ENCODE measurements around the gene SLC48A1.

Gene SLC48A1

GRCh38 chr12:47795814-47796411, 22.9 kb downstream of the SLC48A1 start:
- Mint-ChIP-seq H3K4me1 (ENCODE audit: low read depth) (peaks cover 19% of the 10 kb centered on the region), H3K4me3 (no peak overlapping the region), H3K9me3 (no peaks in the 10 kb centered on the region), H3K27me3 (ENCODE audit: low read depth) (no peaks in the 10 kb centered on the region), H3K27ac (no peak overlapping the region), H3K36me3 (ENCODE audit: low read depth) (peaks cover 35% of the 10 kb centered on the region)

GRCh38 chr12:47797441-47797840, 24.4 kb downstream of the SLC48A1 start:
- Mint-ChIP-seq H3K4me3 (no peak overlapping the region), H3K36me3 (ENCODE audit: low read depth) (peaks cover 34% of the 10 kb centered on the region), H3K4me1 (ENCODE audit: low read depth) (peaks cover 31% of the 10 kb centered on the region), H3K27ac (peak overlapping the region; percentile 79), H3K27me3 (ENCODE audit: low read depth) (no peaks in the 10 kb centered on the region), H3K9me3 (no peaks in the 10 kb centered on the region)

- H3K4me3 Mint-ChIP-seq = no peak overlapping the region
- H3K9me3 Mint-ChIP-seq = no peaks in the 10 kb centered on the region
- H3K27ac Mint-ChIP-seq = no peak overlapping the region
- peaks cover 30% of the 10 kb centered on the region for H3K36me3 Mint-ChIP-seq (ENCODE audit: low read depth)
- no peaks in the 10 kb centered on the region for H3K27me3 Mint-ChIP-seq (ENCODE audit: low read depth)
- peaks cover 41% of the 10 kb centered on the region for H3K4me1 Mint-ChIP-seq (ENCODE audit: low read depth)
Measured at GRCh38 chr12:47798382-47798948, 25.4 kb downstream of the SLC48A1 start.

- H3K4me3 Mint-ChIP-seq = no peak overlapping the region
- no peaks in the 10 kb centered on the region for H3K9me3 Mint-ChIP-seq
- H3K27ac Mint-ChIP-seq = peak overlapping the region; percentile 49
- H3K27me3 Mint-ChIP-seq (ENCODE audit: low read depth) = no peaks in the 10 kb centered on the region
- H3K4me1 Mint-ChIP-seq (ENCODE audit: low read depth) = peaks cover 47% of the 10 kb centered on the region
- peaks cover 27% of the 10 kb centered on the region for H3K36me3 Mint-ChIP-seq (ENCODE audit: low read depth)
Measured at GRCh38 chr12:47799357-47799955, 26.4 kb downstream of the SLC48A1 start.

- H3K36me3 Mint-ChIP-seq (ENCODE audit: low read depth) = peaks cover 36% of the 10 kb centered on the region
- no peak overlapping the region for H3K4me3 Mint-ChIP-seq
- peak overlapping the region; percentile 74 for H3K27ac Mint-ChIP-seq
- H3K9me3 Mint-ChIP-seq = no peaks in the 10 kb centered on the region
- peaks cover 59% of the 10 kb centered on the region for H3K4me1 Mint-ChIP-seq (ENCODE audit: low read depth)
- no peaks in the 10 kb centered on the region for H3K27me3 Mint-ChIP-seq (ENCODE audit: low read depth)
Measured at GRCh38 chr12:47800582-47800981, 27.5 kb downstream of the SLC48A1 start.

- H3K27me3 Mint-ChIP-seq (ENCODE audit: low read depth) = no peaks in the 10 kb centered on the region
- H3K36me3 Mint-ChIP-seq (ENCODE audit: low read depth) = peaks cover 35% of the 10 kb centered on the region
- H3K4me3 Mint-ChIP-seq = no peak overlapping the region
- H3K9me3 Mint-ChIP-seq = no peaks in the 10 kb centered on the region
- H3K27ac Mint-ChIP-seq = peak overlapping the region; percentile 74
- peaks cover 66% of the 10 kb centered on the region for H3K4me1 Mint-ChIP-seq (ENCODE audit: low read depth)
Measured at GRCh38 chr12:47801170-47801903, 28.3 kb downstream of the SLC48A1 start.

GRCh38 chr12:47801904-47802246, 28.8 kb downstream of the SLC48A1 start:
- Mint-ChIP-seq H3K27ac (peak overlapping the region; percentile 83), H3K9me3 (no peaks in the 10 kb centered on the region), H3K4me3 (peak overlapping the region; percentile 65), H3K4me1 (ENCODE audit: low read depth) (peaks cover 72% of the 10 kb centered on the region), H3K27me3 (ENCODE audit: low read depth) (no peaks in the 10 kb centered on the region), H3K36me3 (ENCODE audit: low read depth) (peaks cover 35% of the 10 kb centered on the region)

- Mint-ChIP-seq H3K4me1 (ENCODE audit: low read depth) (peaks cover 76% of the 10 kb centered on the region), H3K27me3 (ENCODE audit: low read depth) (no peaks in the 10 kb centered on the region), H3K9me3 (no peaks in the 10 kb centered on the region), H3K27ac (peak overlapping the region; percentile 83), H3K4me3 (peak overlapping the region; percentile 65), H3K36me3 (ENCODE audit: low read depth) (peaks cover 36% of the 10 kb centered on the region)
Measured at GRCh38 chr12:47802312-47802711, 29.3 kb downstream of the SLC48A1 start.

- Mint-ChIP-seq H3K27me3 (ENCODE audit: low read depth) (no peaks in the 10 kb centered on the region), H3K4me1 (ENCODE audit: low read depth) (peaks cover 85% of the 10 kb centered on the region), H3K4me3 (peak overlapping the region; percentile 73), H3K9me3 (no peaks in the 10 kb centered on the region), H3K27ac (peak overlapping the region; percentile 83), H3K36me3 (ENCODE audit: low read depth) (peaks cover 33% of the 10 kb centered on the region)
Measured at GRCh38 chr12:47803191-47803875, 30.3 kb downstream of the SLC48A1 start.

- Mint-ChIP-seq H3K36me3 (ENCODE audit: low read depth) (peaks cover 32% of the 10 kb centered on the region), H3K4me1 (ENCODE audit: low read depth) (peaks cover 91% of the 10 kb centered on the region), H3K4me3 (no peak overlapping the region), H3K27ac (peak overlapping the region; percentile 83), H3K9me3 (no peaks in the 10 kb centered on the region), H3K27me3 (ENCODE audit: low read depth) (no peaks in the 10 kb centered on the region)
Measured at GRCh38 chr12:47804171-47804570, 31.1 kb downstream of the SLC48A1 start.

GRCh38 chr12:47805417-47805816, 32.4 kb downstream of the SLC48A1 start:
- peak overlapping the region; percentile 52 for H3K4me3 Mint-ChIP-seq
- H3K27ac Mint-ChIP-seq = peak overlapping the region; percentile 88
- peaks cover 29% of the 10 kb centered on the region for H3K36me3 Mint-ChIP-seq (ENCODE audit: low read depth)

GRCh38 chr12:47807338-47807737, 34.3 kb downstream of the SLC48A1 start:
- H3K27me3 Mint-ChIP-seq (ENCODE audit: low read depth) = no peaks in the 10 kb centered on the region
- H3K4me1 Mint-ChIP-seq (ENCODE audit: low read depth) = peaks cover 90% of the 10 kb centered on the region
- H3K4me3 Mint-ChIP-seq = peak overlapping the region; percentile 81
- H3K36me3 Mint-ChIP-seq (ENCODE audit: low read depth) = peaks cover 35% of the 10 kb centered on the region
- H3K9me3 Mint-ChIP-seq = no peaks in the 10 kb centered on the region
- peak overlapping the region; percentile 95 for H3K27ac Mint-ChIP-seq

More at GRCh38 chr12:47805417-47805816, 32.4 kb downstream of the SLC48A1 start:
- no peaks in the 10 kb centered on the region for H3K27me3 Mint-ChIP-seq (ENCODE audit: low read depth)
- no peaks in the 10 kb centered on the region for H3K9me3 Mint-ChIP-seq
- peaks cover 87% of the 10 kb centered on the region for H3K4me1 Mint-ChIP-seq (ENCODE audit: low read depth)

GRCh38 chr12:47808050-47808449, 35.0 kb downstream of the SLC48A1 start:
- Mint-ChIP-seq H3K4me3 (peak overlapping the region; percentile 81), H3K9me3 (no peaks in the 10 kb centered on the region), H3K36me3 (ENCODE audit: low read depth) (peaks cover 35% of the 10 kb centered on the region), H3K27ac (peak overlapping the region; percentile 95), H3K4me1 (ENCODE audit: low read depth) (peaks cover 85% of the 10 kb centered on the region), H3K27me3 (ENCODE audit: low read depth) (no peaks in the 10 kb centered on the region)

- peaks cover 85% of the 10 kb centered on the region for H3K4me1 Mint-ChIP-seq (ENCODE audit: low read depth)
- no peaks in the 10 kb centered on the region for H3K9me3 Mint-ChIP-seq
- H3K36me3 Mint-ChIP-seq (ENCODE audit: low read depth) = peaks cover 37% of the 10 kb centered on the region
- no peaks in the 10 kb centered on the region for H3K27me3 Mint-ChIP-seq (ENCODE audit: low read depth)
- peak overlapping the region; percentile 95 for H3K27ac Mint-ChIP-seq
- H3K4me3 Mint-ChIP-seq = peak overlapping the region; percentile 81
Measured at GRCh38 chr12:47808574-47809365, 35.7 kb downstream of the SLC48A1 start.
